Tibial nerve (tissue), 4 donors: ENCODE results near the gene RASSF5.

ENCODE experiments used
- CTCF ChIP-seq, 5 experiments: fragments of 200-600 bp in 3 of 5; fragments of 450-650 bp in 2 of 5; sonication (generic) in 3 of 5; IDR thresholded peaks; one replicate each; pipeline ENCODE4 v1.5.1; 2016 to 2019; ENCODE audit warnings: antibody characterized with exemption in 5 of 5, mild to moderate bottlenecking in 3 of 5, moderate library complexity in 2 of 5
- EP300 ChIP-seq, 2 donors: sonication (generic); formaldehyde crosslinking; IDR thresholded peaks; one replicate each; pipeline ENCODE4 v1.6.1; 2017; ENCODE audit warnings: antibody characterized with exemption in 2 of 2, mild to moderate bottlenecking in 1 of 2
- POLR2A ChIP-seq, 2 donors: fragments of 450-650 bp; IDR thresholded peaks; one replicate each; pipeline ENCODE4 v1.6.1; 2017; ENCODE audit warnings: antibody characterized with exemption in 2 of 2, mild to moderate bottlenecking in 2 of 2, moderate library complexity in 2 of 2

- no peak for TF ChIP-seq POLR2A (IDR thresholded peaks at IDR 0.05)
- TF ChIP-seq CTCF (IDR thresholded peaks at IDR 0.05): no peak
- no peak for TF ChIP-seq EP300 (IDR thresholded peaks at IDR 0.05)
Observed at GRCh38 chr1:206554211-206554610, 46.9 kb downstream of the RASSF5 start.
